BE2C (cell line): Measurements from ENCODE around the gene PAXIP1.

Experiments used
- DNase-seq: peaks from one replicate; pipeline ENCODE4 v3.0.0-alpha.2; 2020
- H3K27me3 ChIP-seq: fragments of 250-450 bp; sonication (Bioruptor Pico); 2 replicates; pipeline ENCODE4 v1.5.1; 2020; ENCODE audit warnings: mild to moderate bottlenecking
- H3K36me3 ChIP-seq: fragments of 250-450 bp; sonication (Bioruptor Pico); 2 replicates; pipeline ENCODE4 v1.5.1; 2020; ENCODE audit warnings: mild to moderate bottlenecking
- H3K4me1 ChIP-seq: fragments of 250-450 bp; sonication (Bioruptor Pico); 2 replicates; pipeline ENCODE4 v1.5.1; 2020
- H3K4me3 ChIP-seq: 2 replicates; pipeline ENCODE4 v1.5.1; 2011; ENCODE audit warnings: low read depth, low read length
- H3K9me3 ChIP-seq: fragments of 250-450 bp; sonication (Bioruptor Pico); 2 replicates; pipeline ENCODE4 v1.5.1; 2020
- CTCF ChIP-seq: IDR thresholded peaks from 2 replicates; pipeline ENCODE4 v1.5.1; 2012; ENCODE audit warnings: mild to moderate bottlenecking, low read depth, low read length

The PAXIP1 gene

GRCh38 chr7:155000795-155001194 is 2.1 kb downstream of the PAXIP1 start:
- Histone ChIP-seq H3K27me3 (no peaks in the 10 kb centered on the region), H3K36me3 (peaks cover 28% of the 10 kb centered on the region), H3K4me1 (0 out of 2 replicates have a peak, but pooled peaks cover 3% of the 10 kb centered on the region), H3K4me3 (no peak overlapping the region), H3K9me3 (no peaks in the 10 kb centered on the region)
- no peak for TF ChIP-seq CTCF
- DNase-seq: no peak

GRCh38 chr7:154998481-154998880 is 4.4 kb downstream of the PAXIP1 start:
- Histone ChIP-seq H3K4me1 (no peaks in the 10 kb centered on the region), H3K27me3 (no peaks in the 10 kb centered on the region), H3K4me3 (no peak overlapping the region), H3K9me3 (no peaks in the 10 kb centered on the region), H3K36me3 (peaks cover 48% of the 10 kb centered on the region)
- TF ChIP-seq CTCF: no peak
- no peak for DNase-seq

- TF ChIP-seq CTCF: no peak
- Histone ChIP-seq H3K4me1 (no peaks in the 10 kb centered on the region), H3K36me3 (peaks cover 54% of the 10 kb centered on the region), H3K4me3 (no peak overlapping the region), H3K9me3 (no peaks in the 10 kb centered on the region), H3K27me3 (no peaks in the 10 kb centered on the region)
- no peak for DNase-seq
Measured at GRCh38 chr7:154997840-154998370, 5.0 kb downstream of the PAXIP1 start.

GRCh38 chr7:154996756-154997155 is 6.2 kb downstream of the PAXIP1 start:
- DNase-seq: no peak
- no peaks in the 10 kb centered on the region for H3K27me3 ChIP-seq
- no peak for TF ChIP-seq CTCF
- H3K36me3 ChIP-seq: peaks cover 62% of the 10 kb centered on the region
- no peak overlapping the region for H3K4me3 ChIP-seq
- H3K9me3 ChIP-seq: no peaks in the 10 kb centered on the region
- H3K4me1 ChIP-seq: no peaks in the 10 kb centered on the region

GRCh38 chr7:154996101-154996500 is 6.8 kb downstream of the PAXIP1 start:
- Histone ChIP-seq H3K27me3 (no peaks in the 10 kb centered on the region), H3K9me3 (no peaks in the 10 kb centered on the region), H3K4me1 (no peaks in the 10 kb centered on the region), H3K4me3 (no peak overlapping the region), H3K36me3 (peaks cover 64% of the 10 kb centered on the region)
- no peak for TF ChIP-seq CTCF
- no peak for DNase-seq

GRCh38 chr7:154994996-154995395 is 7.9 kb downstream of the PAXIP1 start:
- TF ChIP-seq CTCF: no peak

More at GRCh38 chr7:154994996-154995395, 7.9 kb downstream of the PAXIP1 start:
- no peak for DNase-seq
- Histone ChIP-seq H3K36me3 (peaks cover 74% of the 10 kb centered on the region), H3K9me3 (no peaks in the 10 kb centered on the region), H3K27me3 (no peaks in the 10 kb centered on the region), H3K4me1 (no peaks in the 10 kb centered on the region), H3K4me3 (no peak overlapping the region)
